Fibroblast of mammary gland (primary cell): ENCODE data around the gene CACNA1B.
"Not testable (repeated sequence)": the region's sequence is repeated elsewhere in the genome, so short reads cannot be mapped to it uniquely, and the experiment has no call there.

Experiments
- DNase-seq: peaks from one replicate; pipeline ENCODE4 v3.0.0-alpha.2; 2010; ENCODE audit warnings: low read depth
- H3K4me3 ChIP-seq: 2 replicates; pipeline ENCODE4 v1.5.1; 2011; ENCODE audit warnings: low read depth, mild to moderate bottlenecking, low read length, moderate library complexity; ENCODE audit not compliant: control insufficient read depth
- TF ChIP-seq, protein P1 (sequence below): conservative IDR thresholded peaks from 2 replicates; pipeline ENCODE4 v1.5.1; 2011; ENCODE audit warnings: low read depth, low read length, inconsistent platforms; ENCODE audit not compliant: control insufficient read depth, insufficient read depth

The CACNA1B gene

GRCh38 chr9:138122201-138122600 is 244.6 kb downstream of the CACNA1B start:
- TF ChIP-seq, protein P1, sequence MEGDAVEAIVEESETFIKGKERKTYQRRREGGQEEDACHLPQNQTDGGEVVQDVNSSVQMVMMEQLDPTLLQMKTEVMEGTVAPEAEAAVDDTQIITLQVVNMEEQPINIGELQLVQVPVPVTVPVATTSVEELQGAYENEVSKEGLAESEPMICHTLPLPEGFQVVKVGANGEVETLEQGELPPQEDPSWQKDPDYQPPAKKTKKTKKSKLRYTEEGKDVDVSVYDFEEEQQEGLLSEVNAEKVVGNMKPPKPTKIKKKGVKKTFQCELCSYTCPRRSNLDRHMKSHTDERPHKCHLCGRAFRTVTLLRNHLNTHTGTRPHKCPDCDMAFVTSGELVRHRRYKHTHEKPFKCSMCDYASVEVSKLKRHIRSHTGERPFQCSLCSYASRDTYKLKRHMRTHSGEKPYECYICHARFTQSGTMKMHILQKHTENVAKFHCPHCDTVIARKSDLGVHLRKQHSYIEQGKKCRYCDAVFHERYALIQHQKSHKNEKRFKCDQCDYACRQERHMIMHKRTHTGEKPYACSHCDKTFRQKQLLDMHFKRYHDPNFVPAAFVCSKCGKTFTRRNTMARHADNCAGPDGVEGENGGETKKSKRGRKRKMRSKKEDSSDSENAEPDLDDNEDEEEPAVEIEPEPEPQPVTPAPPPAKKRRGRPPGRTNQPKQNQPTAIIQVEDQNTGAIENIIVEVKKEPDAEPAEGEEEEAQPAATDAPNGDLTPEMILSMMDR, result no peak
- no peak for DNase-seq
- H3K4me3 ChIP-seq, result no peak overlapping the region

GRCh38 chr9:138122676-138123075 is 245.1 kb downstream of the CACNA1B start:
- TF ChIP-seq, protein P1, result no peak
- no peak for DNase-seq
- no peak overlapping the region for H3K4me3 ChIP-seq

DNA sequence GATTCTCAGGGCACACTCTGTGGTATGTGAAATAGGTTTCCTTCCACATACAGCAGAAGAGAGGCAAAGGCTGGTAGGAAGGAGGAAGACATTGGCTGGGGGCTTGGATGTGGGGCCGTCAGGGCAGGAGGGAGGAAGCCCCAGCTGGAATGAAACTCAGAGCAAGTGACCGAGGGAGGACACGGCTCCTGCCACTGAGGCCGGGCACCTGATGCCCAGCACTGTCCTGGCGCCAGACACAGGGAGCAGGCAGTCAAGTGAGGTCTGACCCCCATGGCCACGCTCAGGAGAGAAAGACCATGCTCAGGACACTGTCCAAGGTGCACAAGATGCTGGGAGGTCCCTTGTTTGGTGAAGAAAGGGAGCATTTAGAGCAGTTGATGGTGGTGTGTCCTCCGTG is 245.5 kb downstream of the CACNA1B start:
- TF ChIP-seq, protein P1, result no peak
- no peak for DNase-seq
- H3K4me3 ChIP-seq, result no peak overlapping the region

DNA sequence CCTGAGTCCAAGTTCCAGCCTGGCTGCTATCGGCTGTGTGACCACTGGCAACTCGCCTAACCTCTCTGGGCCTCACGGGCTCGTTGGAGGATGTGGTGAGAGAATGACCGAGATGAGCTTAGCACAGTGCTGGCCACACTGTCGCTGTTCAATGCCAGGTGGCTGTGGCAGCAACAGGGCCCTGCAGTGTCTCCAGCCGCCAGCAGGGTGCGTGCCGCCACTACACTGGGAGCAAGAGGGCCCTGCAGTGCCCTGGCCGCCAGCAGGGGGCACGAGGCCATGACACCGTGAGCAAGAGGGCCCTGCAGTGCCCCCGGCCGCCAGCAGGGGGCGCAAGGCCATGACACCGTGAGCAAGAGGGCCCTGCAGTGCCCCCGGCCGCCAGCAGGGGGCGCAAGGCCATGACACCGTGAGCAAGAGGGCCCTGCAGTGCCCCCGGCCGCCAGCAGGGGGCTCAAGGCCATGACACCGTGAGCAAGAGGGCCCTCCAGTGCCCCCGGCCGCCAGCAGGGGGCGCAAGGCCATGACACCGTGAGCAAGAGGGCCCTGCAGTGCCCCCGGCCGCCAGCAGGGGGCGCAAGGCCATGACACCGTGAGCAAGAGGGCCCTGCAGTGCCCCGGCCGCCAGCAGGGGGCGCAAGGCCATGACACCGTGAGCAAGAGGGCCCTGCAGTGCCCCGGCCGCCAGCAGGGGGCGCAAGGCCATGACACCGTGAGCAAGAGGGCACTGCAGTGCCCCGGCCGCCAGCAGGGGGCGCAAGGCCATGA is 248.7 kb downstream of the CACNA1B start:
- not testable (repeated sequence) for DNase-seq, H3K4me3 ChIP-seq

- H3K4me3 ChIP-seq, DNase-seq: not testable (repeated sequence)
These were observed 249.4 kb downstream of the CACNA1B start for GRCh38 chr9:138126858-138127584.

GRCh38 chr9:138128027-138128426 is 250.4 kb downstream of the CACNA1B start:
- not testable (repeated sequence) for H3K4me3 ChIP-seq

GRCh38 chr9:138129318-138129717 is 251.7 kb downstream of the CACNA1B start:
- not testable (repeated sequence) for DNase-seq, H3K4me3 ChIP-seq

More at GRCh38 chr9:138128027-138128426, 250.4 kb downstream of the CACNA1B start:
- not testable (repeated sequence) for DNase-seq

DNA sequence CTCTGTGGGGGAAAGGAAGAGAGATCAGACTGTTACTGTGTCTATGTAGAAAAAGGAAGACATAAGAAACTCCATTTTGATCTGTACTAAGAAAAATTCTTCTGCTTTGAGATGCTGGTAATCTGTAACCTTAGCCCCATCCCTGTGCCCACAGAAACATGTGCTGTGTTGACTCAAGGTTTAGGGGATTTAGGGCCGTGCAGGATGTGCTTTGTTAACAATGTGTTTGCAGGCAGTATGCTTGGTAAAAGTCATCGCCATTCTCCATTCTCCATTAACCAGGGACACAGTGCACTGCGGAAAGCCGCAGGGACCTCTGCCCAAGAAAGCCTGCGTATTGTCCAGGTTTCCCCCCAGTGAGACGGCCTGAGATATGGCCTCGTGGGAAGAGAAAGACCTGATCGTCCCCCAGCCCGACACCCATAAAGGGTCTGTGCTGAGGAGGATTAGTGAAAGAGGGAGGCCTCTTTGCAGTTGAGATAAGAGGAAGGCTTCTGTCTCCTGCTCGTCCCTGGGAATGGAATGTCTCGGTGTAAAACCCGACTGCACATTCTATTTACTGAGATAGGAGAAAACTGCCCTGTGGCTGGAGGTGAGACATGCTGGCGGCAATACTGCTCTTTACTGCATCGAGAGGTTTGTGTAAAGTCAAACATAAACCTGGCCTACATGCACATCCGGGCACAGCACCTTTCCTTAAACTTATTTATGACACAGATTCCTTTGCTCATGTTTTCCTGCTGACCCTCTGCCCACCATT is 255.5 kb downstream of the CACNA1B start:
- H3K4me3 ChIP-seq, DNase-seq: not testable (repeated sequence)

DNA sequence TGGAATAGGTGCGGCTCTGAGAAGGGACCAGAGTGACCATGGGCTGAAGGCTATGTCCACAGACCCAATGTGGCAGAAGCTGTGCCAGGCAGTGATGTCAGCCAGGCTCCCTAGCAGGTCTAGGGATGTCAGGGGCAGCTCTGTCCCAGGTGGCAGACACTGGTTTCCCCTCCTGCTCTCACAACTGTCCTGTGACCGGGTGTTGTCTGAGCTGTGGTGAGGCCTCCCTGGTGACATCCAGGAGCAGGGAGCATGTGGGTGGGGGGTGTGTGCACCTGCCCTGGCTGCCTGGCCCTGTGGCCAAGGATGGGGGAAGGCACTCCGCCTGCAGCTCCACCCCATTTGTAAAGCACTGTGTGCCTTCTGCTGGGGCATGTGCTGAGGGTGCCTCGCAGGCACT is 257.0 kb downstream of the CACNA1B start:
- not testable (repeated sequence) for DNase-seq, H3K4me3 ChIP-seq

- not testable (repeated sequence) for H3K4me3 ChIP-seq, DNase-seq
These were observed 261.5 kb downstream of the CACNA1B start for GRCh38 chr9:138139096-138139495.

DNA sequence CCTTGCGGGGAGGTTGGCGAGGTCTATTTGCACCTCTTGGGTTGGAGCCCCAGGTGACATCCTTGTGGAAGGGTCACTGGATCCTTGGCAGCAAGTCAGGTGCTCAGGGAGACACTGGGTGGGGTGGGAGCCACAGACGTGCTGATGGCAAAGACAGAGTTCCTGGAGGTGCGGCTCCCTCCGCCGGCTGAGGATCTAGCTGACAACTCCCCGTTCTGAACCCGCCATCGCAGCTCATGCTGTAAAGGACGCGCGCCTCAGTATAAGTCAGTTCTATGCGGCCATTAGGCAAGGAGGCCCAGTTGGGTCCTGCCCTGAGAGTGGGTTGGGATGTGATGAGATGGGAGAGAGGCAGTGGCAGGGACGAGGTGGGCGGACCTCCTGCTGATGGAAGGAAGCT is 263.4 kb downstream of the CACNA1B start:
- not testable (repeated sequence) for H3K4me3 ChIP-seq

GRCh38 chr9:138142528-138143244 is 265.1 kb downstream of the CACNA1B start:
- not testable (repeated sequence) for DNase-seq, H3K4me3 ChIP-seq

More for the DNA sequence above, 263.4 kb downstream of the CACNA1B start:
- not testable (repeated sequence) for DNase-seq

DNA sequence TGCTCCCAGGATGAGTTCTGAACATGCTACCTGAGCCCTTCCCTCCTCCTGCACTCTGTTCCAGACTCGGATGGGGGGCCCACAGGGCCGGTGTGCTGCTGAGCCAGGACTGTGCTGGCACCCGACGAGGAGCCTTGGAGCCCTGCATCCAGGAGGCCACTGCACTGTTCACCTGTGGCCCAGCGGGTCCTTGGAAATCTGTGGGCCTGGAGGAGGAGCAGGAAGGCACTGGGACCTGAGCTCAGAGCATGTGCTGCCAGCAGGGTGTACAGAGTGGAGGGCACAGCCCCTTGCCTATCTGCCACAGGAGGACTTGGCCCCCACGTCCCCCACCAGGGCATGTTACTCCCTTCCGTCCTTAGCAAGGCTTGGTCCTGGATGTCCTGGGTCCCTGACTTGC is 265.9 kb downstream of the CACNA1B start:
- H3K4me3 ChIP-seq, DNase-seq: not testable (repeated sequence)

GRCh38 chr9:138147556-138147955 is 270.0 kb downstream of the CACNA1B start:
- peak; percentile 16 for DNase-seq
- not testable (repeated sequence) for H3K4me3 ChIP-seq
